ENCODE measurements around the gene ARHGAP24. TPM values are rescaled to one million over a fixed set of nuclear protein-coding genes. Genes with fewer than 3 reads are reported as not detected.

ARHGAP24 gene
- total and polyA plus RNA-seq, 10 of the 15 experiments (the other 5 are each of a cell fraction or from before 2014, with no cell fraction given), result 0.10 to 4.2 (median 0.52) TPM

- DNase-seq (ENCODE audit: low read depth, low spot score), result no peak
- 56% methylated on average over 2 of the region's 2 CpGs for WGBS (ENCODE audit: insufficient coverage, insufficient replicate concordance, low lambda C conversion rate, missing lambda C conversion rate)
- no peak for ATAC-seq
- Histone ChIP-seq H2AFZ (ENCODE audit: control insufficient read depth, low read depth, low read length) (no peak overlapping the region), H3K36me3 (ENCODE audit: control insufficient read depth in 2 of 2, insufficient read depth in 2 of 2, low read length in 1 of 2) (no peaks in the 10 kb centered on the region), H3K27me3 (replicated peaks in 1 of 2; ENCODE audit: control insufficient read depth in 2 of 2, insufficient read depth in 2 of 2, low read length in 1 of 2) (no peaks in the 10 kb centered on the region), H3K4me3 (no peak overlapping the region), H3K4me1 (ENCODE audit: control insufficient read depth, insufficient read depth, low read length) (no peaks in the 10 kb centered on the region), H3K4me2 (ENCODE audit: control insufficient read depth, insufficient read depth) (no peak overlapping the region), H3K9me3 (replicated peaks; ENCODE audit: control insufficient read depth, insufficient read depth, low read length) (no peaks in the 10 kb centered on the region; the same call in 2 of the 3 replicates), H3K9ac (ENCODE audit: control insufficient read depth, insufficient read depth, low read length) (no peak overlapping the region), H3K27ac (ENCODE audit: control insufficient read depth, insufficient read depth) (no peak overlapping the region), H3K79me2 (ENCODE audit: control insufficient read depth, insufficient read depth, low read length) (no peaks in the 10 kb centered on the region), H4K20me1 (ENCODE audit: control insufficient read depth, insufficient read depth) (no peaks in the 10 kb centered on the region)
- SMC1A ChIA-PET (ENCODE audit: uncharacterized antibody, unreplicated experiment), result interaction anchor here (2.0 kb wide), 1 partner anchor 9 kb away, joined by 9 read pairs; no protein-coding TSS in a partner anchor
- CTCF ChIA-PET, result interaction anchor here (0.7 kb wide), 1 partner anchor 199 kb away, joined by 4 read pairs; no protein-coding TSS in a partner anchor
- TF ChIP-seq RAD21 (IDR thresholded peaks at IDR 0.05; ENCODE audit: insufficient read depth, low read depth, low read length) (peak; percentile 57), MTA2 (IDR thresholded peaks at IDR 0.05; ENCODE audit: low read depth) (no peak), NR2C2 (IDR thresholded peaks at IDR 0.05; ENCODE audit: borderline replicate concordance, control insufficient read depth, insufficient read length, low read depth) (no peak), IRF4 (IDR thresholded peaks at IDR 0.05; ENCODE audit: low read depth, low read length) (no peak)
- TF ChIP-seq, protein P1, sequence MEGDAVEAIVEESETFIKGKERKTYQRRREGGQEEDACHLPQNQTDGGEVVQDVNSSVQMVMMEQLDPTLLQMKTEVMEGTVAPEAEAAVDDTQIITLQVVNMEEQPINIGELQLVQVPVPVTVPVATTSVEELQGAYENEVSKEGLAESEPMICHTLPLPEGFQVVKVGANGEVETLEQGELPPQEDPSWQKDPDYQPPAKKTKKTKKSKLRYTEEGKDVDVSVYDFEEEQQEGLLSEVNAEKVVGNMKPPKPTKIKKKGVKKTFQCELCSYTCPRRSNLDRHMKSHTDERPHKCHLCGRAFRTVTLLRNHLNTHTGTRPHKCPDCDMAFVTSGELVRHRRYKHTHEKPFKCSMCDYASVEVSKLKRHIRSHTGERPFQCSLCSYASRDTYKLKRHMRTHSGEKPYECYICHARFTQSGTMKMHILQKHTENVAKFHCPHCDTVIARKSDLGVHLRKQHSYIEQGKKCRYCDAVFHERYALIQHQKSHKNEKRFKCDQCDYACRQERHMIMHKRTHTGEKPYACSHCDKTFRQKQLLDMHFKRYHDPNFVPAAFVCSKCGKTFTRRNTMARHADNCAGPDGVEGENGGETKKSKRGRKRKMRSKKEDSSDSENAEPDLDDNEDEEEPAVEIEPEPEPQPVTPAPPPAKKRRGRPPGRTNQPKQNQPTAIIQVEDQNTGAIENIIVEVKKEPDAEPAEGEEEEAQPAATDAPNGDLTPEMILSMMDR (IDR thresholded peaks at IDR 0.05 in 2 of 3, conservative IDR thresholded peaks at IDR 0.05 in 1 of 3; ENCODE audit: control insufficient read depth in 2 of 3, extremely low read depth in 1 of 3, insufficient read depth in 1 of 3, low read depth in 3 of 3, low read length in 3 of 3), result peak in 1 of 3 experiments; percentile 3; a peak in 1 of 6 replicates
- BruUV-seq (replicated peaks), result no TSS peak
- FAIRE-seq, result no peak
- RAD21 ChIA-PET (ENCODE audit: unreplicated experiment), result interaction anchor here (1.0 kb wide), 1 partner anchor 200 kb away, joined by 4 read pairs; no protein-coding TSS in a partner anchor
- in situ Hi-C loops (cut with MboI) (no loop called here), intact Hi-C loops (cut with micrococcal nuclease; ENCODE audit: unreplicated experiment) (no loop called here)
- POLR2A ChIA-PET, result no interaction called here
Observed at GRCh38 chr4:85548116-85548515, 73.2 kb downstream of the ARHGAP24 start.

DNA sequence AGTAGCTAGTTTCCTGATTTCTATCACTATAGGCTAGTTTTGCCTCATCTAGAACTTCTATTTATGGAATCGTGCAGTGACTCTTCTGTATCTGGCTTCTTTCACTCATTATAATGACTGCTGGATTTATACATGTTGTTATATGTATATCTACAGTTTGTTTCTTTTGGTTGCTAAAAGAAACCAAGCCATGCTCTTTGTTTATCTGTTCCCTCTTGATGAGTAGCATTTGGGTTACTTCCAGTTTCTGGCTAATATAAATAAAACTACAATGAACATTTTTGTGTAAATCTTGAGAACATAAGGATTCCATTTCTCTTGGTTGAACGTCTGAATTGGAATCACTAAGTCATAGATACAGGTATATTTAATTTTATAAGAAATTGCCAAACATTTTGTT is 73.9 kb downstream of the ARHGAP24 start:
- 78% methylated on average over 2 of the region's 2 CpGs for WGBS (ENCODE audit: insufficient coverage, insufficient replicate concordance, low lambda C conversion rate, missing lambda C conversion rate)
- Histone ChIP-seq H3K27me3 (replicated peaks in 1 of 2; ENCODE audit: control insufficient read depth in 2 of 2, insufficient read depth in 2 of 2, low read length in 1 of 2) (no peaks in the 10 kb centered on the region), H3K36me3 (ENCODE audit: control insufficient read depth in 2 of 2, insufficient read depth in 2 of 2, low read length in 1 of 2) (no peaks in the 10 kb centered on the region), H3K4me3 (no peak overlapping the region), H3K4me2 (ENCODE audit: control insufficient read depth, insufficient read depth) (no peak overlapping the region), H2AFZ (ENCODE audit: control insufficient read depth, low read depth, low read length) (no peak overlapping the region), H3K27ac (ENCODE audit: control insufficient read depth, insufficient read depth) (no peak overlapping the region), H3K9me3 (replicated peaks; ENCODE audit: control insufficient read depth, insufficient read depth, low read length) (peaks cover 4% of the 10 kb centered on the region; the same call in 2 of the 3 replicates), H3K9ac (ENCODE audit: control insufficient read depth, insufficient read depth, low read length) (no peak overlapping the region), H3K4me1 (ENCODE audit: control insufficient read depth, insufficient read depth, low read length) (no peaks in the 10 kb centered on the region), H3K79me2 (ENCODE audit: control insufficient read depth, insufficient read depth, low read length) (no peaks in the 10 kb centered on the region), H4K20me1 (ENCODE audit: control insufficient read depth, insufficient read depth) (no peaks in the 10 kb centered on the region)
- DNase-seq (ENCODE audit: low read depth, low spot score) (no peak), FAIRE-seq (no peak), ATAC-seq (no peak)
- CTCF ChIA-PET, result no interaction called here
- BruUV-seq (replicated peaks), result no TSS peak
- RAD21 ChIA-PET (ENCODE audit: unreplicated experiment), result no interaction called here
- SMC1A ChIA-PET (ENCODE audit: uncharacterized antibody, unreplicated experiment), result no interaction called here
- in situ Hi-C loops (cut with MboI), result no loop called here
- POLR2A ChIA-PET, result no interaction called here
- intact Hi-C loops (cut with micrococcal nuclease; ENCODE audit: unreplicated experiment), result no loop called here
- no peak for TF ChIP-seq MEF2B (IDR thresholded peaks at IDR 0.05; ENCODE audit: partially characterized antibody, poor library complexity, severe bottlenecking)
- no peak for TF ChIP-seq SREBF2 (IDR thresholded peaks at IDR 0.05; ENCODE audit: low read length)
- TF ChIP-seq NKRF (conservative IDR thresholded peaks at IDR 0.05), result no peak
- no peak for TF ChIP-seq RUNX3 (IDR thresholded peaks at IDR 0.05; ENCODE audit: low read length)
- TF ChIP-seq NFIC (IDR thresholded peaks at IDR 0.05; ENCODE audit: low read depth, low read length), result no peak
- TF ChIP-seq SMAD5 (IDR thresholded peaks at IDR 0.05; ENCODE audit: low read depth), result no peak
- no peak for TF ChIP-seq NFYA (IDR thresholded peaks at IDR 0.05; ENCODE audit: borderline replicate concordance, low read depth, low read length)
- no peak for TF ChIP-seq SRF (IDR thresholded peaks at IDR 0.05; ENCODE audit: low read depth in 2 of 2, low read length in 2 of 2)
